K562 (cell line): ENCODE data around the gene SCN1B. TPM values are rescaled to one million over a fixed set of nuclear protein-coding genes. Genes with fewer than 3 reads are reported as not detected.

Experiments used
- ATAC-seq: fragments of 200-7000 bp; cut with Tn5 transposase; 3 replicates; pipeline ENCODE4 v1.9.1; 2020; ENCODE audit warnings: moderate library complexity
- BruUV-seq: library from RNA; stranded (reverse); fragments of 400-500 nt; replicated peaks from 2 replicates; lab custom pipeline; 2021; lab: Mats Ljungman, UMichigan
- CTCF ChIA-PET: fragments of 300-600 bp; formaldehyde crosslinking; extraction: SDS; loops from one replicate; lab custom pipeline; 2021; ENCODE audit warnings: low intra/inter-chr PET ratio; lab: Yijun Ruan, JAX
- POLR2A ChIA-PET: fragments of 300-600, 350-650 bp; sonication (Branson Sonifier 250); formaldehyde crosslinking; extraction: SDS; loops from one replicate; lab custom pipeline; 2021; ENCODE audit warnings: antibody characterized with exemption, inconsistent platforms; lab: Yijun Ruan, JAX
- DNase-seq, 4 experiments: peaks; one replicate each; pipeline versions ENCODE4 v3.0.0 to v3.0.0-alpha.2; 2011 to 2018; ENCODE audit warnings: low spot score in 3 of 4, mixed read lengths in 3 of 4; ENCODE audit errors: extremely low read depth in 1 of 4
- FAIRE-seq: peaks from 2 replicates; lab custom pipeline; 2011; peaks lifted over from hg19 to GRCh38; lab: Jason Lieb, UNC
- H2AFZ ChIP-seq: 2 replicates; pipeline ENCODE4 v1.6.0; 2011; ENCODE audit warnings: low read depth, low read length, control low read depth, inconsistent platforms
- H3K27ac ChIP-seq: fragments of 200-600 bp; 3 replicates; pipeline ENCODE4 v1.8.0; 2011; ENCODE audit warnings: low read depth, mild to moderate bottlenecking, control low read depth, inconsistent platforms, low read length, moderate library complexity, mixed read lengths; ENCODE audit errors: extremely low read depth
- H3K27me3 ChIP-seq, 2 experiments: fragments of 300-600 bp in 1 of 2; 2 replicates in 1 of 2; 3 replicates in 1 of 2; pipeline versions ENCODE4 v1.6.0 to v1.8.0; 2011; ENCODE audit warnings: inconsistent platforms in 2 of 2, low read length in 2 of 2, mild to moderate bottlenecking in 1 of 2, mixed read lengths in 1 of 2, moderate library complexity in 1 of 2; ENCODE audit not compliant: control insufficient read depth in 2 of 2, insufficient read depth in 2 of 2
- H3K36me3 ChIP-seq: fragments of 300-600 bp; 3 replicates; pipeline ENCODE4 v1.8.0; 2011; ENCODE audit warnings: mild to moderate bottlenecking, low read length, inconsistent platforms; ENCODE audit not compliant: control insufficient read depth, insufficient read depth
- H3K4me1 ChIP-seq, 2 experiments: fragments of 200-600 bp in 1 of 2; replicated peaks in 1 of 2; 2 replicates in 1 of 2; 3 replicates in 1 of 2; pipeline versions ENCODE4 v1.5.1 to v1.8.0; 2011; ENCODE audit warnings: inconsistent platforms in 2 of 2, low read length in 2 of 2, mild to moderate bottlenecking in 1 of 2, mixed read lengths in 1 of 2, moderate library complexity in 1 of 2; ENCODE audit not compliant: control insufficient read depth in 2 of 2, insufficient read depth in 2 of 2
- H3K4me2 ChIP-seq: 2 replicates; pipeline ENCODE4 v1.6.1; 2011; ENCODE audit warnings: low read length, control low read depth, inconsistent platforms, mixed read lengths; ENCODE audit not compliant: insufficient read depth
- H3K4me3 ChIP-seq: fragments of 200-600 bp; sonication (generic), shearing (Covaris generic); 2 replicates; pipeline ENCODE4 v1.5.1; 2016; ENCODE audit warnings: control low read depth, inconsistent platforms
- H3K79me2 ChIP-seq: fragments of 200-600 bp; 3 replicates; pipeline ENCODE4 v1.8.0; 2011; ENCODE audit warnings: low read length, inconsistent platforms; ENCODE audit not compliant: control insufficient read depth, insufficient read depth
- H3K9ac ChIP-seq, 2 experiments: 2 replicates each; pipeline versions ENCODE4 v1.6.0 to v1.6.1; 2011; ENCODE audit warnings: low read depth in 2 of 2, low read length in 2 of 2, control low read depth in 1 of 2, inconsistent platforms in 1 of 2, mild to moderate bottlenecking in 1 of 2, mixed read lengths in 1 of 2; ENCODE audit not compliant: insufficient read depth in 1 of 2
- H3K9me1 ChIP-seq: one replicate; pipeline ENCODE4 v1.6.0; 2011; ENCODE audit warnings: inconsistent platforms, mild to moderate bottlenecking, low read length, moderate library complexity; ENCODE audit not compliant: control insufficient read depth, insufficient read depth
- H3K9me3 ChIP-seq: replicated peaks from 2 replicates; pipeline ENCODE4 v1.5.1; 2011; ENCODE audit warnings: low read depth, low read length, inconsistent platforms; ENCODE audit not compliant: control insufficient read depth, insufficient read depth
- H4K20me1 ChIP-seq: replicated peaks from 2 replicates; pipeline ENCODE4 v1.6.1; 2011; ENCODE audit warnings: low read length, inconsistent platforms, mixed read lengths; ENCODE audit not compliant: control insufficient read depth, insufficient read depth
- EGR1 ChIP-seq: fragments of 450-650 bp; conservative IDR thresholded peaks from 2 replicates; pipeline ENCODE4 v1.6.1; 2017; ENCODE audit warnings: mild to moderate bottlenecking
- HCFC1 ChIP-seq: IDR thresholded peaks from 2 replicates; pipeline ENCODE4 v1.6.1; 2012; ENCODE audit warnings: low read depth, low read length, improper control_type of control experiment
- HEY1 ChIP-seq: fragments of 250-450 bp; sonication (Bioruptor Pico); IDR thresholded peaks from 2 replicates; pipeline ENCODE4 v1.5.0; 2020; ENCODE audit warnings: mild to moderate bottlenecking, moderate library complexity, borderline replicate concordance
- IFI16 ChIP-seq: fragments of 250-450 bp; sonication (Bioruptor Pico); IDR thresholded peaks from 2 replicates; pipeline ENCODE4 v2.1.2; 2022; ENCODE audit warnings: mild to moderate bottlenecking, inconsistent platforms
- MIER1 ChIP-seq: fragments of 450-650 bp; IDR thresholded peaks from 2 replicates; pipeline ENCODE4 v1.6.1; 2016; ENCODE audit warnings: antibody characterized with exemption, mild to moderate bottlenecking, low read depth
- POLR2A ChIP-seq: fragments of 450-650 bp; conservative IDR thresholded peaks from 2 replicates; pipeline ENCODE4 v1.6.1; 2016
- SLC30A9 ChIP-seq: fragments of 250-450 bp; sonication (Bioruptor Pico); IDR thresholded peaks from 2 replicates; pipeline ENCODE4 v1.8.0; 2022; ENCODE audit warnings: mild to moderate bottlenecking, moderate library complexity
- ZFP36 ChIP-seq: fragments of 150-350 bp; IDR thresholded peaks from 2 replicates; pipeline ENCODE4 v1.6.1; 2018; ENCODE audit warnings: low read length, low read depth; ENCODE audit not compliant: partially characterized antibody
- WGBS: fragments of 100-300 bp; shearing (Covaris generic); methylation state at CpG from one replicate; pipeline ENCODE4 v1.1.6; 2016; ENCODE audit warnings: low coverage, mixed read lengths; ENCODE audit not compliant: insufficient coverage; ENCODE audit errors: missing lambda C conversion rate; 5-methylcytosine and 5-hydroxymethylcytosine counted together
- in situ Hi-C: fragments of 300-500 bp; cut with MboI; formaldehyde crosslinking; loops from 4 replicates; pipeline ENCODE4 v1.15.0; 2018; ENCODE audit warnings: inconsistent platforms, mixed read lengths
- intact Hi-C: fragments of 100-400 bp; cut with micrococcal nuclease; formaldehyde crosslinking; loops from 2 replicates; pipeline ENCODE4 v1.14.2; 2022
- polyA plus RNA-seq, 8 experiments: library from polyadenylated mRNA; depleted of rRNA in 4 of 8; stranded (reverse) in 5 of 8; unstranded in 3 of 8; fragments of >200 nt; fragmentation: Nextera tagmentation in 2 of 8; fragmentation: Illumina TruSeq in 1 of 8; extraction: Ambion mirVana in 2 of 8; extraction: Trizol in 1 of 8; gene quantifications; 2 replicates each; pipeline versions ENCODE4 v1.2.1 to v1.2.3, GENCODE V29; 2011 to 2014; ENCODE audit warnings: inconsistent platforms in 1 of 8, missing spikeins in 1 of 8
- total RNA-seq, 7 experiments: library from RNA; depleted of rRNA in 6 of 7; stranded (reverse); fragments of >200 nt in 6 of 7; fragmentation: Illumina TruSeq in 2 of 7; extraction: Trizol in 2 of 7; gene quantifications; 2 replicates each; pipeline versions ENCODE4 v1.2.1 to v1.2.3, GENCODE V29; 2011 to 2021; ENCODE audit warnings: low replicate concordance in 1 of 7
- TF ChIP-seq, protein P1 (sequence below): fragments of 250-450 bp; sonication (Bioruptor Pico); IDR thresholded peaks from 2 replicates; pipeline ENCODE4 v1.5.0; 2021
- TF ChIP-seq, protein P2 (sequence below): conservative IDR thresholded peaks from 2 replicates; pipeline ENCODE4 v1.6.1; 2011; ENCODE audit warnings: low read depth, mild to moderate bottlenecking, low read length; ENCODE audit not compliant: control insufficient read depth
- TF ChIP-seq, protein P3 (sequence below), 2 experiments: fragments of 450-650 bp; IDR thresholded peaks; 2 replicates each; pipeline ENCODE4 v1.6.1; 2018; ENCODE audit warnings: mild to moderate bottlenecking in 2 of 2, low read depth in 1 of 2; ENCODE audit not compliant: partially characterized antibody in 2 of 2
- TF ChIP-seq, protein P4 (sequence below): sonication (generic); formaldehyde crosslinking; IDR thresholded peaks from 2 replicates; pipeline ENCODE4 v1.8.0; 2022; ENCODE audit warnings: mild to moderate bottlenecking, missing genetic modification reagents, borderline replicate concordance

Gene SCN1B
- total and polyA plus RNA-seq, 9 of the 15 experiments (the other 6 are each of a cell fraction or from before 2014, with no cell fraction given): 0.03 to 2.5 (median 0.91) TPM

DNA sequence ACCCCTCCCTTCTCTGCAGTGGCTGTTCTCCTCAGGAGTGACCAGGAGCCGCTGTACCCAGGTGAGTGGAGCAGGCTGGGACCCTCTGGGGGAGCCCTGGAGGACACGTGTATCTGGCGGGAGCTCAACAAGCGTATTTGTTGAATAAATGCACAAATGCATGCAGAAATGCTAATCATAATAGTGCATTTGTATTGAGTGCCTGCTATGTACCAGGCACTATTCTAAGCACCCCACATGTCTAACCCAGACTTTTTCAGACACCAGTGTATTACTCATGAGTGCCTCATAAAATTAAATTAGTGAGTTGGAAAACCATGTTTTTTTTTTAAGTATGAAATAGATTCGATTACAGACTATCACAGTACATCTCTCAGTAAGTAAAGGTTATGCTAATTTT lies 19.2 kb downstream of the SCN1B start:
- in situ Hi-C loops: no loop called here
- ATAC-seq: no peak
- Histone ChIP-seq H3K4me2 (no peak overlapping the region), H3K79me2 (no peaks in the 10 kb centered on the region), H3K4me1 (peaks cover 0 to 10% of the 10 kb centered on the region in 2 experiments; a peak in 2 of 5 replicates), H3K27me3 (0 out of 5 replicates have a peak, but pooled peaks cover 0 to 4% of the 10 kb centered on the region in 2 experiments), H4K20me1 (no peaks in the 10 kb centered on the region), H3K27ac (no peak overlapping the region), H3K9me3 (no peaks in the 10 kb centered on the region), H3K4me3 (no peak overlapping the region), H3K9me1 (no peaks in the 10 kb centered on the region), H3K36me3 (no peaks in the 10 kb centered on the region), H2AFZ (no peak overlapping the region), H3K9ac (no peak overlapping the region; a peak in 1 of 4 replicates)
- intact Hi-C loops: loop anchor here (10.0 kb wide), 1 partner anchor 45 kb away; no protein-coding TSS in a partner anchor
- BruUV-seq: no TSS peak
- 15% methylated on average over 5 of the region's 5 CpGs for WGBS
- no peak for FAIRE-seq
- POLR2A ChIA-PET: interaction anchor here (1.2 to 1.5 kb wide), 2 partner anchors 9 to 17 kb away, joined by 3 to 5 read pairs; no protein-coding TSS in a partner anchor
- DNase-seq: no peak
- CTCF ChIA-PET: no interaction called here
- no peak for TF ChIP-seq HCFC1
- no peak for TF ChIP-seq EGR1
- no peak for TF ChIP-seq ZFP36
- no peak for TF ChIP-seq MIER1
- no peak for TF ChIP-seq HEY1
- no peak for TF ChIP-seq POLR2A
- TF ChIP-seq, protein P1, sequence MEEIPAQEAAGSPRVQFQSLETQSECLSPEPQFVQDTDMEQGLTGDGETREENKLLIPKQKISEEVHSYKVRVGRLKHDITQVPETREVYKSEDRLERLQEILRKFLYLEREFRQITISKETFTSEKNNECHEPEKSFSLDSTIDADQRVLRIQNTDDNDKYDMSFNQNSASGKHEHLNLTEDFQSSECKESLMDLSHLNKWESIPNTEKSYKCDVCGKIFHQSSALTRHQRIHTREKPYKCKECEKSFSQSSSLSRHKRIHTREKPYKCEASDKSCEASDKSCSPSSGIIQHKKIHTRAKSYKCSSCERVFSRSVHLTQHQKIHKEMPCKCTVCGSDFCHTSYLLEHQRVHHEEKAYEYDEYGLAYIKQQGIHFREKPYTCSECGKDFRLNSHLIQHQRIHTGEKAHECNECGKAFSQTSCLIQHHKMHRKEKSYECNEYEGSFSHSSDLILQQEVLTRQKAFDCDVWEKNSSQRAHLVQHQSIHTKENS: no peak
- TF ChIP-seq SLC30A9 (CRISPR knock-in tag): no peak
- TF ChIP-seq, protein P2, sequence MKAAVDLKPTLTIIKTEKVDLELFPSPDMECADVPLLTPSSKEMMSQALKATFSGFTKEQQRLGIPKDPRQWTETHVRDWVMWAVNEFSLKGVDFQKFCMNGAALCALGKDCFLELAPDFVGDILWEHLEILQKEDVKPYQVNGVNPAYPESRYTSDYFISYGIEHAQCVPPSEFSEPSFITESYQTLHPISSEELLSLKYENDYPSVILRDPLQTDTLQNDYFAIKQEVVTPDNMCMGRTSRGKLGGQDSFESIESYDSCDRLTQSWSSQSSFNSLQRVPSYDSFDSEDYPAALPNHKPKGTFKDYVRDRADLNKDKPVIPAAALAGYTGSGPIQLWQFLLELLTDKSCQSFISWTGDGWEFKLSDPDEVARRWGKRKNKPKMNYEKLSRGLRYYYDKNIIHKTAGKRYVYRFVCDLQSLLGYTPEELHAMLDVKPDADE: no peak
- TF ChIP-seq, protein P3, sequence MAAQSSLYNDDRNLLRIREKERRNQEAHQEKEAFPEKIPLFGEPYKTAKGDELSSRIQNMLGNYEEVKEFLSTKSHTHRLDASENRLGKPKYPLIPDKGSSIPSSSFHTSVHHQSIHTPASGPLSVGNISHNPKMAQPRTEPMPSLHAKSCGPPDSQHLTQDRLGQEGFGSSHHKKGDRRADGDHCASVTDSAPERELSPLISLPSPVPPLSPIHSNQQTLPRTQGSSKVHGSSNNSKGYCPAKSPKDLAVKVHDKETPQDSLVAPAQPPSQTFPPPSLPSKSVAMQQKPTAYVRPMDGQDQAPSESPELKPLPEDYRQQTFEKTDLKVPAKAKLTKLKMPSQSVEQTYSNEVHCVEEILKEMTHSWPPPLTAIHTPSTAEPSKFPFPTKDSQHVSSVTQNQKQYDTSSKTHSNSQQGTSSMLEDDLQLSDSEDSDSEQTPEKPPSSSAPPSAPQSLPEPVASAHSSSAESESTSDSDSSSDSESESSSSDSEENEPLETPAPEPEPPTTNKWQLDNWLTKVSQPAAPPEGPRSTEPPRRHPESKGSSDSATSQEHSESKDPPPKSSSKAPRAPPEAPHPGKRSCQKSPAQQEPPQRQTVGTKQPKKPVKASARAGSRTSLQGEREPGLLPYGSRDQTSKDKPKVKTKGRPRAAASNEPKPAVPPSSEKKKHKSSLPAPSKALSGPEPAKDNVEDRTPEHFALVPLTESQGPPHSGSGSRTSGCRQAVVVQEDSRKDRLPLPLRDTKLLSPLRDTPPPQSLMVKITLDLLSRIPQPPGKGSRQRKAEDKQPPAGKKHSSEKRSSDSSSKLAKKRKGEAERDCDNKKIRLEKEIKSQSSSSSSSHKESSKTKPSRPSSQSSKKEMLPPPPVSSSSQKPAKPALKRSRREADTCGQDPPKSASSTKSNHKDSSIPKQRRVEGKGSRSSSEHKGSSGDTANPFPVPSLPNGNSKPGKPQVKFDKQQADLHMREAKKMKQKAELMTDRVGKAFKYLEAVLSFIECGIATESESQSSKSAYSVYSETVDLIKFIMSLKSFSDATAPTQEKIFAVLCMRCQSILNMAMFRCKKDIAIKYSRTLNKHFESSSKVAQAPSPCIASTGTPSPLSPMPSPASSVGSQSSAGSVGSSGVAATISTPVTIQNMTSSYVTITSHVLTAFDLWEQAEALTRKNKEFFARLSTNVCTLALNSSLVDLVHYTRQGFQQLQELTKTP (IDR thresholded peaks at IDR 0.05; ENCODE audit: low read depth in 1 of 2, partially characterized antibody in 2 of 2): no peak
- TF ChIP-seq, protein P4, sequence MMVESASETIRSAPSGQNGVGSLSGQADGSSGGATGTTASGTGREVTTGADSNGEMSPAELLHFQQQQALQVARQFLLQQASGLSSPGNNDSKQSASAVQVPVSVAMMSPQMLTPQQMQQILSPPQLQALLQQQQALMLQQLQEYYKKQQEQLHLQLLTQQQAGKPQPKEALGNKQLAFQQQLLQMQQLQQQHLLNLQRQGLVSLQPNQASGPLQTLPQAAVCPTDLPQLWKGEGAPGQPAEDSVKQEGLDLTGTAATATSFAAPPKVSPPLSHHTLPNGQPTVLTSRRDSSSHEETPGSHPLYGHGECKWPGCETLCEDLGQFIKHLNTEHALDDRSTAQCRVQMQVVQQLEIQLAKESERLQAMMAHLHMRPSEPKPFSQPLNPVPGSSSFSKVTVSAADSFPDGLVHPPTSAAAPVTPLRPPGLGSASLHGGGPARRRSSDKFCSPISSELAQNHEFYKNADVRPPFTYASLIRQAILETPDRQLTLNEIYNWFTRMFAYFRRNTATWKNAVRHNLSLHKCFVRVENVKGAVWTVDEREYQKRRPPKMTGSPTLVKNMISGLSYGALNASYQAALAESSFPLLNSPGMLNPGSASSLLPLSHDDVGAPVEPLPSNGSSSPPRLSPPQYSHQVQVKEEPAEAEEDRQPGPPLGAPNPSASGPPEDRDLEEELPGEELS: no peak
- no peak for TF ChIP-seq IFI16 (CRISPR knock-in tag)
